NCI-H69 (cell line): ENCODE measurements around the gene LRRIQ4.
A peak's percentile ranks its signal among the peaks of the same experiment; 100 is the strongest.

Experiments
- DNase-seq: peaks from one replicate; lab custom pipeline; 2025; lab: John Stamatoyannopoulos, UW

LRRIQ4 gene

DNA sequence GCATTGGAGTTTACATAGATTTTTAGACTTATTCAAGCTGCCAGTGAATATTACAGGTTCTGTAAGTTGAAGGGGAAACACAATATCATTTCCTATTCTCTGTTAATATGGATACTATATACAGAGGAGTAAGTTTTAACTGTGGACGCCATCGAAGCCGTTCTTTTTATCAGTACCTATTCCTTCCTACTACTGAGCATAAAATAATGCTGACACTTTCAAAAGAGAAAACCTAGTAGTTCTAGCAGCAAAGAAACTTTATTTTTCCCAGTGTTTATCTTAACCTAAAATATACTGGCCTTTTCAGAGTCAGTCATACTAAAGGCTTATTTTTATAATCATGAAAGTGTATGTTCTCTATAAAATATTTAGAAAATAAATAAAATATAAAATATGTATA lies 42.8 kb downstream of the LRRIQ4 start:
- DNase-seq, result no peak

DNA sequence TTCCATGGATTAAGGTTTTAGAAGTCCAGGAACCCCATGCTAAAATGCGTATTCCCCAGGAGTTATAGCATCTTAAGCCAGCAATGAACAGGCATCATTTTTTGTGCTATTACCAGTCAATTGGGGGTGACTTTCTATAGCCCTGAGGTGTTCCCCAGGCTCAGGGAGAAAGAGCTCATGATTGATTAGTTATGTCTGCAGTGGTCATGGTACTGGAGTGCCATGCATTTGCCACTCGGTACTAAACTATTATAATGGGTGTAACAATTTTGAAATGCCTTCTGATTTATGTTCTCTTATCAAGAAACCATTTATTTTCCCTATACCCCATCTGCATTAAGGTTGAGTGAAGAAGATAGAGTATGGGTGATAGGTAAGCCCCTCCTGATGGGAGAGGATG lies 45.1 kb downstream of the LRRIQ4 start:
- DNase-seq, result no peak

DNA sequence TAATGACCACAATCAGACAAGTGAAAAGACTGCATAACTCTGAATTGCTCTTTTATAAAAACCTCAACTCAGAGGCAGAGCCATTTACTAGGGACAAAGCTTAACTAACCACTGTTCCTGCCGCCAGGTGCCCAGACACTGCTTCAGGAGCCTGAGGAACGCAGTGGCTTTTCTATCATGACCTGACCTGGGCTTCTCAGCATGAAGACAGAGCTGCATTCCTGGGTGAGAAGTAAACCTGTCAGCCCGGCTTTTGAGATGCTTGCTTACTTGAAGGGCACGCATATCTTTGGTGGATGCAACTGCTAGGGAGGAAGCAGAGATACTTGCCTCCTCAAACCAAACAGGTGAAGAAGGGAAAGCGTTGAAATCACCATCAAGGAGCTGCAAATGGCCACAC lies 49.2 kb downstream of the LRRIQ4 start:
- DNase-seq, result peak; percentile 13

DNA sequence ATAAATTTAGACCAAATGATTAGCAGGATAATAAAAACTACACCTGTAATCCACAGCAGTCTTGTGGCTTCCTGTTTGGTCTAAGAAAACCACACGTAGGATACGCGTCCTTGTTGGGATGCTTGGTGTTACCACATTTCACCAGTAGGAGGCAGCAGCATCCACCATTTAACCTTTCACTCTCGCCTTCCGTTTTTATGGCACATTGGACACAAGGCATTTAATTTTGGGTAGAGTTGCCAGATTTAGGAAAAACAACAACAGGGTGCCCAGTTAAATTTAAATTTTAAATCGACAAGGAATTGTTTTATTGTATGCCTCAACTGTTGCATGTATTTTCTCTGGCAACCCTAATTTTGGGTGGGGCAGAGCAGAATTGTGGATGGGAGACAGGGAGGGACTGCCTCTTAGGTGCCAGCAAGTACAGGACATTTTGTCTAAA lies 50.8 kb downstream of the LRRIQ4 start:
- DNase-seq, result peak; percentile 80

DNA sequence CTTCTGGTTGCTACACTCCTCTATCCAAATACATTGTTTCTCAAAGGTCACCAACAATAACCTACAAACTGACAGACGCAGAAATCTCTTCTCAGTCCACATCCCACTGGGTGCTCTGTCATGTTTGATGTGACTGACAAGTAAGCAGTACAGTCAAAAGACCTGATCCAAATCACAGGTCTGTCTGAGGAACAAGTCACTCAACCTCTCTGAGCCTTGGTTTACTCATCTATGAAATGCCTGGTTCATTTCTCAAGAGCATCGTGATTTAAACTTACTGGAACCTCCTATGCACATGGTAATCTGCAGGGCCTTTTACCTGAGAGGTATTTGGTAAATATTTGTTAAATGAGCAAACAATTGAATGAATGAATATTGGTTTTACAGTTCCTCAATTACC lies 51.6 kb downstream of the LRRIQ4 start:
- no peak for DNase-seq

DNA sequence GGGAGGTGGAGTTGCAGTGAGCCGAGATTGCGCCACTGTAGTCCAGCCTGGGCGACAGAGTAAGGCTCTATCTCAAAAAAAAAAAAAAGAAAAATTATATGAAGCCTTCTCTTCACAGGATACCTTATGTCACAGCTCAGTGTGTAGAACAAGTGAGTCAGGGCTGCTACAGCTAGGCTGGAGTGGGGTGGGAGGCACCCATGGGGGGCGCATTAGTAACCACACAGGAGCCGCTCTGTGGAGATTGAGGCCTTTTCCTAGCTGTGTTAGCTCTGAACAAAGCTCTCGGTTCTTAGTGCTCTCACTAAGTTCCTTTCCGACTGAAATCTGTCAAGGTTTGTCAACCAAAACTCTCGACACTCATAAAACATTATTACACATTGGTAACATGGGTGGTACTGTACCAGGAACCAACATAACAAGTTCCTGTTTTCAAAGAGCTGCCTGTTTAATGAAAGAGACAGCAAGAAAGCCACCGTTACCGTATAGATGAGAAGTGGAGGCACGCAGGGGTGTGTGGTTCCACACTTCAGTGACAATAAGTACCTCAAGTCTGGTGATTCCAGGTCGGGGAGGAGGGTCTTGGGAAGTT lies 52.6 kb downstream of the LRRIQ4 start:
- no peak for DNase-seq

DNA sequence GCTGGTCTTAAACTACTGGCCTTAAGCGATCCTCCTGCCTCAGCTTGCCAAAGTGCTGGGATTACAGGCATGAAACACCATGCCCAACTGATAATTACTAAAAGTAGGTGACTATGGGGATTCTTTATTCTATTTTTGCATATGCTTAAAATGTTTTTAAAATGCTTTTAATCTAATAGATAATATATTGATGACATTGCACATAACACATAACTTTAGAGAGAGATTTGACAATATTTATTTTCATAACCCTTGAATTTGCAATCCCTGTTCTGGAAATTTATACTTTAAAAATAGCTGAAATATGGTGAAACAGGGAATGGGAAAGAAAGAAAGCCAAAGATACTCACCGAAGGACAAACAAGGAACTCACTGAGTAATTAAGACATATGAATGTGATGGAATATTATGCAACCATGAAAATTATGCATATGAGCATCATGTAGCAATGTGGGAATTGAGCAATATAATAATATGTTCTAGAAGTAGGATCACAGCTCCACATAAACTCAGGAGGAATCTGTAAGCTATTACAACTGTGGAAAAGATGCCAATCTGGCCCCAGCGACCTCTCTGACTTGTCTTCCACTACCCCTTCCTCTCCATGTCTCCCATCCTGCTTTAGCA lies 55.0 kb downstream of the LRRIQ4 start:
- DNase-seq, result no peak

DNA sequence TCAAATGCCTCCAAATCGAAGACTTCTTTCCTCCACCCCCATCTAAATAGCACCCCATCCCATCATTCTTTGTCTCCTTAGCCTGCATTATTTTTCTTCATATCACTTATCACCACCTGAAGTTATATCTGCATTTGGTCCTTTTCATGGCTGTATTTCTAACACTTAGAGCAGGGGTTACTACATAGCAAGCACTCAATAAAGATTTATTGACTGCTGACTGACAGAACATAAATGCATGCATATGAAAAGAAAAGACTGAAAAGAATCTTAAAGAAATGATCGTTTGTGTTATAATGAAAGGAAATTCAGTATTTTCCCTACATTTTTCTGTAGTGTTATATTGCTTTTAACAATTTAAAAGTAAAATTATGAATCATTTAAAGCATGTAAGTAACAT lies 55.7 kb downstream of the LRRIQ4 start:
- no peak for DNase-seq

DNA sequence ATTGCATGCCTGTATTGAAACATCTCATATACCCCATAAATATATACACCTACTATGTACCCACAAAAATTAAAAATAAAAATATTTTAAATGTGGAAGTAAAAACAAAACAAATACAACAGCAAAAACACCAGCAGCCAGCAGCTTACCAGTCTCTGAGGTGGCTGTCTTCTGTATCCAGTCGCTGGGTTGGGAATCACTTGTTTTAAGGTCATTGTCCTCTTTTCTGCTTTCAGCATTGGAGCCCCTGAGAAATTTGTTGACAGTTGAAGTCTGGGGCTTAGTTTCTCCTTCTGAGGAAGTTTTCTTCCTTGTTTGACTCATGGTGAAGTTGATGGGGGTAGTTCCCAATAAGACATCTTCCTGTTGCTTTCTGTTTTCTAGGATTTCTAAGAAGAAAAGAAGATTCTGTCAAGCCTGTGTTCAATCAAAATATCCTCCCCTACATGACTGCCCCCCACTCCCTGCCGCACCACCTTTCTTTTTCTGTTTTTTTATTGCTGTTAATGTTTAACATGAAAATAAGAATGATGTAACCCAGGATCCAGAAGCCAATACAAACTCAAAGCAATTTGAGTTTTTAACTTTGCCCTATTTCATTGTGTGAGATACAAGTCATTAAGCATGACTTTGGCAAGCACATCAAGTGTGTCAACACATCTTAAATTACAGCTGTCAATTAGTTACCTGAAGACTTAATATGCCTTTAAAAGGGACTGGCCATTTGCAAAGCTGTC lies 57.0 kb downstream of the LRRIQ4 start, which contains the start of gene LRRC31:
LRRC31 (minus strand) TSS at position 452 of the 737 bp plus-strand sequence; CDS start at position 324, 128 bp downstream.
- peak; percentile 91 for DNase-seq

DNA sequence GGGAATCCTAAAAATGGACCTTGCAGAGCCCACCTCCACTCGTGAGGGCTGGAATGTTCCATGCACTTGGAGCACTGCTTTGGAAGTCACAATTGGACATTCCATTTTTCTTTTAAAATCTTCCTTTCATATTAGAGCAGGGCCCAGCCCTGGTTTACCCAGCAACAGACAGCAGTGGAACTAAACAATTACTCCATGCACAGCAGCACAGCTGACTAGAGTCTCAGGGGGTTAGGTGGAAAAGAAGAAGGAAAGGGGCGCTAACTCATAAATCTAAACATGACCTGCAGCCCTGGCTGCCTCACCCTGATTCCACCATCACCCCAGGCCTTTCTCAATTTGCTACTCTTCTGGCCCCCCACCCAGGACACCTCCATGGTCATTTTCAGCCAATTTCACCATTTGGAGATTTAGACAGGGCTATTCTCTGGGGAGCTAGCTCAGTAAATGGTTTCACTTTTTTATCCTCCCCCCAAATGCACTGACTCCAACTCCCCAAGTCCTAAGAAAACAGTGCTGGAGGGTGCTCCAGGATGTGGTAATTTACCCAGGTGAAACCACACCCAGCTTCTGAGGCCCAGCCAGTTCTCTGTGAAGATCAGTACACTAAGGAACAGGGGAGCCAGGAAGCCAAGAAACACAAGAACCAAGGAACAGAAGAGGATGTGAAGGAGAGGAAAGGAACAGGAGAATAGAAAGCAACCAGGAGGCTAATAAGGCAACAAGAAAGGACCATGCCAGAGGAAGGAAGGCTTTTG lies 58.6 kb downstream of the LRRIQ4 start:
- DNase-seq, result peak; percentile 82

DNA sequence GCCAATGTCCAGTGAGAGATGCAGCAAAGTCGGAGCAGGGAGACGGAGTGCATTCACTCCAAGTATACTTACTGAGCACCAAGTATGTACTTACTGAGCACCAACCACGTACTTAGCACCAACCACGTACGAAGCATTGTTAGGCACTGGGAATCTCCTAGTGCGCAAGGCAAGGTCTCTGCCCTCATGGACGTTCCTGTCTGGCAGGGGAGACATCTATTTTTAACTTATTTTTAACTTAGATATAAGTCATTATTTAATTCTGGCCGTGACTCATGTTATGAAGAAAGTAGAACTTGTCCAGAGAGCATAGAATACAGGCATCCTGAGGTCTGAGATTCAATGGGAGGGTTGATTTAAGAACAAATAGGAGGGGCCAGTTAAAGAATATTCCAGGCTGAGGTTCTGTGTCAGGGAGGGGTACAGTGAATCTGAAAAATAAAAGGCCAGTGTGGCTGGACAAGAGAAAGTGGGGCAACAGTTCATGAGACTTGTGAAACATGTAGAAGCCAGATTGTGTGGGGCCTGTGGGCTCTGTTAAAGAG lies 66.4 kb downstream of the LRRIQ4 start:
- no peak for DNase-seq

DNA sequence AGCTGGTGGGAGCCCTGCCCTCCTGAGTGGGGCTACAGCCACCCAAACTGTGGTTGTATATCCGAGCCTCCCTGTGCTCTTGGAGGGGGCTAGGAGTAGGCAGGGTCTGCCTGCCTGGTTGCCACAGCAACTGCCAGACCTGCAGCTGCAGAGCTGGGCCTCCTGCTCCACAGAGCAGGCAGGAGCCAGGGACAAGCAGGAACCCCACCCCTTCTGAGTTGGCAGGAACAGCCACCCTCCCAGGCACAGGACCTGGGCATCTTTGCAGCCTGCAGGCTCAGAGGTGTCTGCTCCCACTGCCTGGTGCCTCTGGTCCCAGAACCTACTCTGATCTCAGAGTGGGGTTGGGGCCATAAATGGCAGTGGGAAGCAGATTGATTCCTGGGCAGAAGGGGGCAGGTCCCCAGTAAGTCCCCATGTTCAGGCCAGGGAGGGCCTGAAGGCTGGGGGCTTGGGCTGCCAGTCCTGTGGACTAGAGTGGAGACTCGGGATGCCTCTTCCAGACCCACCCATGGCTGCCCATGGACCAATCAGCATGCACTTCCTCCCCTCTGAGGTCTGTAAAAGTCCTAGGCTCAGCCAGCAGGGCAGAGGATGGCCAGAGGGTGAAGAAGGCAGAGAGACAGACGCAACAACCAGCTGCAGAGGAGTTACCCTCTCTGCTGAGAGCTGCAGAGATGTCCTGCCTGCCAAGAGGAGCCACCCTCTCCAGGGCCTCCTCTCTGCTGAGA lies 67.3 kb downstream of the LRRIQ4 start:
- DNase-seq, result no peak

DNA sequence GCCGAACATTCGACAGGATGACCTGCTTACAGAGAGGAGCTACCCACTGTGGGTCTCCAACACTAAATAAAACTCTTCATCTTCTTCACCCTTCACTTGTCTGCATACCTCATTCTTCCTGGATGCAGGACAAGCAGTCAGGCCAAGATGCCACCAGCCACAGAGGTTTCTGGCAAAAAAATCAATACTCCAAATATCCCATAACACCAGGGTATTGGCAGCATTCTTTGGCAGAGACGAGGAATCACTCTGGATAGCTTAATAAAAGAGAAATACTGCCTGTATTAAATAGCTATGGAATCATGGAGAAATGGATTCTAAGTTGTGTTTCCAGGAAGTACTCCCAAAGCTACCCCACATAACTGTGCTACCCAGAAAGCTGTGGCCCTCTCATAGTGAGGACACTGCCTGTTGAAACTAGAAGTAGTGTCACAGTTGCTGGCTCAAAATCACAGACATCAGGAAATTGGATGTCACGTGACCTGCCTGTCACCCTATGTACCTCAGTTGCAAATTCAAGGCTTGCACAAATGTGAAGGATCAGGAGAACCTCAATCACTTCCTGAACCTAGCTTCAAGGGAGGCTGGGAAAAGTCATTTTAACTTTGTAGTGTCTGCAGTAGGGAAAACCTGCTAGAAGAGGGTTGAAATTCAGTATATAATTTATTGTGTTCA lies 68.0 kb downstream of the LRRIQ4 start:
- DNase-seq, result no peak

DNA sequence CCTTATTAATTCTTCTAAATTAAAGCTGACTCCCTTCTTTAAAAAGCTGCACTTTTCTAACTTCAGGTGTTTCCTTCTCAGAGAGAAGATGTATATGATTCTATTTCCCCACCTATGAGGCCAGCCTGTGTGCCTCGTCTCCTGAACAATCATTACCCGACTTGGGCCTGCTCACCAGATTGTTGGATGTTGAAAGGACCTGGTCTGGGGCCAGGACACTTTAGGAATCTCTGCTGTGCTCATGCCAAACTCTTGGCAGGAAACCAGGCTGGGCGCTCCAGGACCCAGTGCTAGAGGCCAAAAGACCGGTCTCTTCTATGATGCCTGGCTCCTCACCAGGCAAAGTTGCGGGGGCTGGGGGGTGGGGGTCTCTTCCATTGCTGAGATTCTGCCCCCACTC lies 74.0 kb downstream of the LRRIQ4 start:
- DNase-seq, result peak; percentile 52
